ENCODE data around the gene HSPA1B. TPM values are rescaled to one million over a fixed set of nuclear protein-coding genes. Genes with fewer than 3 reads are reported as not detected.

The HSPA1B gene
- total and polyA plus RNA-seq, 2 of the 4 experiments (the other 2 are of a cell fraction), result 61.1 to 93.6 TPM

DNA sequence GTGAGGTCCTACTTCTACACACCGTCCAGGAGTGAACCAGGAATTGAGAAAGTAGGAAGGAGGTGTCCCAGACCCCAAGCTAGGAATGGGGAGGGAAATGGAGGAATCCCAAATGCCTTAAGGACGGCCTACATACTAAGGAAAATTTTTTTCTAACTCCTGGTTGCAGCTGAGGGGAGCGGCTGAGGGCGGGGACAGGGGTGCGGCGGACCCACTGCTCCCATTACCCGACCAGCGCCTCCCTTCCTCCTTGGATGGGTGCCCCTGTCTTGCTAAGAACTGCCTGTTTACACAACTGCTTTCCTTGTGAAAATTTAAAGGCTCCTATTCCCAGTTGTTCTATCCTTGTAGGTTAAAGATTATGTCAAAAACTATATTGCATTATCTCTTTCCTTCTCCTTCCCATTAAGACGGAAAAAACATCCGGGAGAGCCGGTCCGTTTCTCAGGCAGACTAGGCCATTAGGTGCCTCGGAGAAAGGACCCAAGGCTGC, 699 bp upstream of the HSPA1B start (continued):
- TF ChIP-seq CHD1 (IDR thresholded peaks at IDR 0.05; ENCODE audit: low read depth, low read length), result no peak

GRCh38 chr6:31829633-31830283, 2.2 kb downstream of the HSPA1B start:
- Histone ChIP-seq H3K9me3 (ENCODE audit: control insufficient read depth, insufficient read depth, low read length) (no peaks in the 10 kb centered on the region), H3K4me1 (ENCODE audit: control insufficient read depth, insufficient read depth, low read length) (peaks cover 7% of the 10 kb centered on the region), H2BK120ac (ENCODE audit: low read depth, low read length) (no peak overlapping the region), H3K36me3 (ENCODE audit: control insufficient read depth, insufficient read depth, low read length) (no peaks in the 10 kb centered on the region), H3K9me1 (ENCODE audit: insufficient read depth, low read length) (no peaks in the 10 kb centered on the region), H3K4me3 (ENCODE audit: insufficient read depth, low read depth, low read length) (peak overlapping the region; percentile 81), H3K14ac (replicated peaks; ENCODE audit: low read depth, low read length) (peak overlapping the region; percentile 37), H3K23ac (ENCODE audit: low read depth, low read length) (peak overlapping the region; percentile 40; the same call in 1 of the 2 replicates), H3K4me2 (ENCODE audit: low read depth, low read length) (peak overlapping the region; percentile 98), H3K9ac (ENCODE audit: low read depth, low read length) (peak overlapping the region; percentile 94), H4K20me1 (ENCODE audit: insufficient read depth, low read length) (peaks cover 9% of the 10 kb centered on the region), H2BK15ac (ENCODE audit: low read depth, low read length) (no peak overlapping the region), H4K5ac (ENCODE audit: low read depth, low read length) (no peak overlapping the region), H3K4ac (ENCODE audit: low read depth, low read length) (no peak overlapping the region), H3K27me3 (ENCODE audit: control insufficient read depth, insufficient read depth, low read length) (no peaks in the 10 kb centered on the region), H2AK5ac (ENCODE audit: low read depth, low read length) (no peak overlapping the region), H4K91ac (ENCODE audit: insufficient read depth, low read depth, low read length) (no peak overlapping the region), H3K79me1 (ENCODE audit: low read depth in 1 of 2, low read length in 2 of 2) (peaks cover 6 to 19% of the 10 kb centered on the region in 2 experiments; a peak in 2 of 4 replicates), H3K27ac (ENCODE audit: insufficient read depth, low read length) (no peak overlapping the region), H3K18ac (ENCODE audit: low read depth, low read length) (no peak overlapping the region), H2AFZ (replicated peaks; ENCODE audit: low read length, poor library complexity) (no peak overlapping the region), H2BK5ac (ENCODE audit: low read depth, low read length, poor library complexity, severe bottlenecking) (peak overlapping the region; percentile 73), H2BK20ac (ENCODE audit: low read depth, low read length) (no peak overlapping the region), H4K8ac (ENCODE audit: low read depth in 2 of 2, low read length in 2 of 2) (no peak overlapping the region), H2AK9ac (replicated peaks; ENCODE audit: low read depth, low read length, poor library complexity) (no peak overlapping the region), H3K56ac (ENCODE audit: extremely low read depth, insufficient read depth, low read length) (peak overlapping the region; percentile 52; the same call in 1 of the 2 replicates)
- no CpG with 5 or more reads among the region's 15 CpGs for WGBS, 2 experiments (ENCODE audit: extremely low coverage in 2 of 2, insufficient read length in 1 of 2)
- POLR2A ChIA-PET (ENCODE audit: unreplicated experiment), result no interaction called here
- CTCF ChIA-PET, result interaction anchor here (0.7 to 1.0 kb wide), 2 partner anchors 89 to 132 kb away, joined by 3 read pairs; no protein-coding TSS in a partner anchor
- dilution Hi-C loops (cut with HindIII; ENCODE audit: low sequenced_read_pairs, unreplicated experiment), result no loop called here
- DNase-seq, result peak; percentile 56
- in situ Hi-C loops (cut with MboI; ENCODE audit: low sequenced_read_pairs), result loop anchor here (10.0 kb wide), 2 partner anchors 145 to 285 kb away; partner anchors contain the start of genes ATP6V1G2, DDX39B, LY6G5C and NFKBIL1
- BruUV-seq (replicated peaks), result no TSS peak
- intact Hi-C loops (cut with micrococcal nuclease), result loop anchor here (1.0 to 5.0 kb wide), 7 partner anchors 57 to 282 kb away; partner anchors contain the start of genes ABHD16A, ATP6V1G2, C6orf47 and DDAH2
- ATAC-seq (ENCODE audit: low read depth), result no peak
- TF ChIP-seq SMC3 (IDR thresholded peaks at IDR 0.05; ENCODE audit: low read depth, low read length) (peak; percentile 75), MXI1 (IDR thresholded peaks at IDR 0.05; ENCODE audit: borderline replicate concordance, low read depth, low read length) (no peak), RCOR1 (IDR thresholded peaks at IDR 0.05; ENCODE audit: insufficient replicate concordance, low read length) (no peak), FOS (IDR thresholded peaks at IDR 0.05; ENCODE audit: low read depth, low read length) (no peak), RAD21 (IDR thresholded peaks at IDR 0.05; ENCODE audit: low read length) (peak; percentile 74), CEBPB (IDR thresholded peaks at IDR 0.05; ENCODE audit: low read depth, low read length) (no peak), CTCF (conservative IDR thresholded peaks at IDR 0.05; ENCODE audit: low read depth, low read length) (peak; percentile 63), POLR2A (IDR thresholded peaks at IDR 0.05; ENCODE audit: low read depth, low read length) (no peak), BHLHE40 (IDR thresholded peaks at IDR 0.05; ENCODE audit: low read depth, low read length) (no peak)
- TF ChIP-seq, protein P1, sequence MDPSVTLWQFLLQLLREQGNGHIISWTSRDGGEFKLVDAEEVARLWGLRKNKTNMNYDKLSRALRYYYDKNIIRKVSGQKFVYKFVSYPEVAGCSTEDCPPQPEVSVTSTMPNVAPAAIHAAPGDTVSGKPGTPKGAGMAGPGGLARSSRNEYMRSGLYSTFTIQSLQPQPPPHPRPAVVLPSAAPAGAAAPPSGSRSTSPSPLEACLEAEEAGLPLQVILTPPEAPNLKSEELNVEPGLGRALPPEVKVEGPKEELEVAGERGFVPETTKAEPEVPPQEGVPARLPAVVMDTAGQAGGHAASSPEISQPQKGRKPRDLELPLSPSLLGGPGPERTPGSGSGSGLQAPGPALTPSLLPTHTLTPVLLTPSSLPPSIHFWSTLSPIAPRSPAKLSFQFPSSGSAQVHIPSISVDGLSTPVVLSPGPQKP (IDR thresholded peaks at IDR 0.05; ENCODE audit: borderline replicate concordance, low read depth, low read length), result no peak
- TF ChIP-seq, protein P2, sequence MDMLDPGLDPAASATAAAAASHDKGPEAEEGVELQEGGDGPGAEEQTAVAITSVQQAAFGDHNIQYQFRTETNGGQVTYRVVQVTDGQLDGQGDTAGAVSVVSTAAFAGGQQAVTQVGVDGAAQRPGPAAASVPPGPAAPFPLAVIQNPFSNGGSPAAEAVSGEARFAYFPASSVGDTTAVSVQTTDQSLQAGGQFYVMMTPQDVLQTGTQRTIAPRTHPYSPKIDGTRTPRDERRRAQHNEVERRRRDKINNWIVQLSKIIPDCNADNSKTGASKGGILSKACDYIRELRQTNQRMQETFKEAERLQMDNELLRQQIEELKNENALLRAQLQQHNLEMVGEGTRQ (IDR thresholded peaks at IDR 0.05; ENCODE audit: low read depth, low read length), result no peak

Measured in IMR-90 (cell line).